ENCODE results near the gene KCNK16.

GRCh38 chr6:39279539-39279938 is 43.0 kb downstream of the KCNK16 start:
- TF ChIP-seq CTCF (IDR thresholded peaks at IDR 0.05) (no peak), POLR2A (IDR thresholded peaks at IDR 0.05) (no peak)

Measured in lower leg skin (tissue), 3 donors.